PC-3 (cell line): ENCODE measurements around the gene CTNND2. TPM values are rescaled to one million over a fixed set of nuclear protein-coding genes. Genes with fewer than 3 reads are reported as not detected.

Experiments used
- ATAC-seq: fragments of 200-7000 bp; cut with Tn5 transposase; 2 replicates; pipeline ENCODE4 v1.9.1; 2020; ENCODE audit warnings: mild to moderate bottlenecking, moderate library complexity
- BruUV-seq: library from RNA; stranded (reverse); fragments of 400-500 nt; replicated peaks from 2 replicates; lab custom pipeline; 2021; lab: Mats Ljungman, UMichigan
- CTCF ChIA-PET: fragments of 300-600 bp; sonication (Branson Sonifier 250); formaldehyde crosslinking; loops from one replicate; lab custom pipeline; 2022; ENCODE audit warnings: antibody characterized with exemption; lab: Charles Lee
- POLR2A ChIA-PET: fragments of 300-600 bp; sonication (Branson Sonifier 250); formaldehyde crosslinking; loops from one replicate; lab custom pipeline; 2022; ENCODE audit warnings: antibody characterized with exemption; ENCODE audit not compliant: unreplicated experiment; lab: Charles Lee
- DNase-seq: peaks from one replicate; pipeline ENCODE4 v3.0.0-alpha.2; 2015
- H2AFZ ChIP-seq: fragments of 300-600 bp; sonication (generic); 2 replicates; pipeline ENCODE4 v1.6.0; 2016; ENCODE audit warnings: antibody characterized with exemption, low read length
- H3F3A ChIP-seq: fragments of 300-600 bp; sonication (generic); one replicate; pipeline ENCODE4 v1.6.0; 2017; ENCODE audit warnings: antibody characterized with exemption, low read length, control low read depth, mild to moderate bottlenecking; ENCODE audit not compliant: unreplicated experiment
- H3K27ac ChIP-seq: fragments of 300-600 bp; sonication (generic); 2 replicates; pipeline ENCODE4 v1.5.1; 2016; ENCODE audit warnings: mild to moderate bottlenecking, low read length
- H3K27me3 ChIP-seq: fragments of 300-600 bp; sonication (generic); 2 replicates; pipeline ENCODE4 v1.6.1; 2016; ENCODE audit warnings: low read length, mixed read lengths
- H3K36me3 ChIP-seq: fragments of 300-600 bp; sonication (generic); 2 replicates; pipeline ENCODE4 v1.6.1; 2016; ENCODE audit warnings: low read depth, mixed run types, low read length, mixed read lengths
- H3K4me1 ChIP-seq: fragments of 300-600 bp; sonication (generic); 2 replicates; pipeline ENCODE4 v1.5.1; 2016; ENCODE audit warnings: low read length; ENCODE audit not compliant: insufficient read depth
- H3K4me2 ChIP-seq: fragments of 300-600 bp; sonication (generic); 2 replicates; pipeline ENCODE4 v1.6.0; 2016; ENCODE audit warnings: low read length
- H3K4me3 ChIP-seq: fragments of 300-600 bp; sonication (generic); 2 replicates; pipeline ENCODE4 v1.5.1; 2016; ENCODE audit warnings: mild to moderate bottlenecking, low read length, mixed read lengths
- H3K79me2 ChIP-seq: fragments of 300-600 bp; sonication (generic); 2 replicates; pipeline ENCODE4 v1.6.1; 2017; ENCODE audit warnings: low read length, mixed read lengths
- H3K9ac ChIP-seq: fragments of 300-600 bp; sonication (generic); 2 replicates; pipeline ENCODE4 v1.6.0; 2016; ENCODE audit warnings: mild to moderate bottlenecking, low read length
- H3K9me2 ChIP-seq: fragments of 300-600 bp; sonication (generic); replicated peaks from 2 replicates; pipeline ENCODE4 v1.6.1; 2016; ENCODE audit warnings: mixed run types, low read length, mixed read lengths
- H3K9me3 ChIP-seq: fragments of 300-600 bp; sonication (generic); 2 replicates; pipeline ENCODE4 v1.6.1; 2016; ENCODE audit warnings: low read length, mixed read lengths
- H4K20me1 ChIP-seq: fragments of 300-600 bp; sonication (generic); 2 replicates; pipeline ENCODE4 v1.6.1; 2016; ENCODE audit warnings: low read length, mixed read lengths
- EZH2 ChIP-seq: fragments of 300-600 bp; sonication (generic); IDR thresholded peaks from one replicate; pipeline ENCODE4 v1.6.1; 2017; ENCODE audit warnings: antibody characterized with exemption, mild to moderate bottlenecking, low read length; ENCODE audit not compliant: unreplicated experiment
- EZH2phosphoT487 ChIP-seq: fragments of 300-600 bp; sonication (generic); IDR thresholded peaks from 2 replicates; pipeline ENCODE4 v1.6.1; 2018; ENCODE audit warnings: mild to moderate bottlenecking, antibody characterized with exemption, low read length, borderline replicate concordance
- intact Hi-C: fragments of 100-400 bp; cut with micrococcal nuclease; formaldehyde crosslinking; loops from 2 replicates; pipeline ENCODE4 v1.9.0; 2023
- total RNA-seq: library from RNA; depleted of rRNA; stranded (reverse); fragments of >200 nt; gene quantifications from 2 replicates; pipeline ENCODE4 v1.2.3, GENCODE V29; 2014
- TF ChIP-seq, protein P1 (sequence below): fragments of 300-600 bp; sonication (generic); conservative IDR thresholded peaks from 2 replicates; pipeline ENCODE4 v1.5.1; 2017; ENCODE audit warnings: antibody characterized with exemption, low read depth, mild to moderate bottlenecking, low read length

Gene CTNND2
- total RNA-seq, 1 experiment from 2014 or later: 1.8 TPM

- Histone ChIP-seq H3K9ac (no peak overlapping the region), H3K4me1 (no peaks in the 10 kb centered on the region), H3K9me3 (no peaks in the 10 kb centered on the region), H3F3A (no peaks in the 10 kb centered on the region), H3K4me2 (no peak overlapping the region), H3K4me3 (no peak overlapping the region), H2AFZ (no peak overlapping the region), H4K20me1 (no peaks in the 10 kb centered on the region), H3K36me3 (no peaks in the 10 kb centered on the region), H3K27ac (no peak overlapping the region), H3K79me2 (no peaks in the 10 kb centered on the region), H3K9me2 (no peaks in the 10 kb centered on the region), H3K27me3 (peaks cover 29% of the 10 kb centered on the region)
- ChIA-PET CTCF (no interaction called here), POLR2A (no interaction called here)
- BruUV-seq: no TSS peak
- DNase-seq: no peak
- TF ChIP-seq, protein P1, sequence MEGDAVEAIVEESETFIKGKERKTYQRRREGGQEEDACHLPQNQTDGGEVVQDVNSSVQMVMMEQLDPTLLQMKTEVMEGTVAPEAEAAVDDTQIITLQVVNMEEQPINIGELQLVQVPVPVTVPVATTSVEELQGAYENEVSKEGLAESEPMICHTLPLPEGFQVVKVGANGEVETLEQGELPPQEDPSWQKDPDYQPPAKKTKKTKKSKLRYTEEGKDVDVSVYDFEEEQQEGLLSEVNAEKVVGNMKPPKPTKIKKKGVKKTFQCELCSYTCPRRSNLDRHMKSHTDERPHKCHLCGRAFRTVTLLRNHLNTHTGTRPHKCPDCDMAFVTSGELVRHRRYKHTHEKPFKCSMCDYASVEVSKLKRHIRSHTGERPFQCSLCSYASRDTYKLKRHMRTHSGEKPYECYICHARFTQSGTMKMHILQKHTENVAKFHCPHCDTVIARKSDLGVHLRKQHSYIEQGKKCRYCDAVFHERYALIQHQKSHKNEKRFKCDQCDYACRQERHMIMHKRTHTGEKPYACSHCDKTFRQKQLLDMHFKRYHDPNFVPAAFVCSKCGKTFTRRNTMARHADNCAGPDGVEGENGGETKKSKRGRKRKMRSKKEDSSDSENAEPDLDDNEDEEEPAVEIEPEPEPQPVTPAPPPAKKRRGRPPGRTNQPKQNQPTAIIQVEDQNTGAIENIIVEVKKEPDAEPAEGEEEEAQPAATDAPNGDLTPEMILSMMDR: no peak
- TF ChIP-seq EZH2phosphoT487 (no peak), EZH2 (no peak)
- intact Hi-C loops: no loop called here
- no peak for ATAC-seq
These were observed 751.9 kb downstream of the CTNND2 start for GRCh38 chr5:11152368-11152767.

DNA sequence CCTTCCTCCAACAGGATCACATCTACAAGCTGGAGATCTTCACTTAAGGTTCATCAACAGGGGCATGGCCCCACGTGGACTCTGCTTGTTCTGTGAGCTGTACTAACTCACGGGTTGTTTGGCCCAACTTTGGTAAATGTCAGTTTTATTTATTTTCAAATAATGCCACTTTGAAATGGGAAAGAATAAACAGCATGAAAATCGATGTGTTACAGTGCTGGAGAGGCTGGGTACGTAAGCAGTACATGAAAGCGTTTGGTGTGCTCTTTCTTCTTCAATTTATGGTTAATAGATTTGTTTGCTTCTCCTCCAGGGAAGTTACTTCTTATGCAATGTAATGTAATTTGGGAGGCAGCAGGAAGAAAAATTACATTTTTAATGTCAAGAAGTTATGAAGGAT, 753.3 kb downstream of the CTNND2 start:
- Histone ChIP-seq H3K9ac (no peak overlapping the region), H3K36me3 (no peaks in the 10 kb centered on the region), H3K4me3 (no peak overlapping the region), H3K79me2 (no peaks in the 10 kb centered on the region), H2AFZ (no peak overlapping the region), H3K9me3 (no peaks in the 10 kb centered on the region), H3K4me1 (no peaks in the 10 kb centered on the region), H3K9me2 (no peaks in the 10 kb centered on the region), H3K4me2 (no peak overlapping the region), H3K27ac (no peak overlapping the region), H3F3A (no peaks in the 10 kb centered on the region), H3K27me3 (peaks cover 26% of the 10 kb centered on the region), H4K20me1 (no peaks in the 10 kb centered on the region)
- DNase-seq (no peak), ATAC-seq (no peak)
- ChIA-PET CTCF (no interaction called here), POLR2A (no interaction called here)
- intact Hi-C loops: no loop called here
- BruUV-seq: no TSS peak
- TF ChIP-seq, protein P1: no peak
- TF ChIP-seq EZH2phosphoT487: no peak
- TF ChIP-seq EZH2: no peak

DNA sequence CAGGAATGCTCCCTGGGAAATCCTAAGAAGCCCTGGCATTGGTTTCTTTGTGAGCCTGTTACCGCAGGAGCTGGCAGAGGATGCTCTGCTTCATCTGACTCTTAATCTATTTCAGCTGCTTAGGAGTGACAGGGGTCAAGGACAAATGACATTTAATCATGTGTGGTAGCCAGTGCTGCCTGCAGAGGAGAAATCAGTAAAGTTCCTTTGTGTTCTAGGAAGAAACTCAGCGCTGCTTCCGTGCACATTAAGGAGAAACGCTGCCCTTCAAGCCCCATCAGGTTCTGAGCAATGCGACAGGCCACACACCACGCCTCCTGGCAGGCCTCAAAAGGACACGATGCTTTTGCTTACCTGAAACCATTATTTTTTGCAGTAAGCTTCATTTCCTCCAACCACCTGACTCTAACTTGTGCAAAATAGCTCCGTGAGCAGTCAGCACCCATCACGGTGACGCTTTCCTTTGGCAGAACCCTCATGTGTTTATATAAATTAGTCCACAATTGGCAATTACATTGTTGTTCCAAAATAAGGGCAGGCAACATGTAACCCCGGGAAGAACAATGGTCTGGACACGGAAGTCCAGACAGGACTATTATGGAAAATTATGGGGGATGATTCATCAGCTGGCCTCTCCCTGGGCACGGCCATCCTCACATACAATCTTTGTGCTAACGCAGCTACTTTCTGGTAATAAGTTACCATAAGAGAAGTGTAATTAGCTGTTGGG, 755.3 kb downstream of the CTNND2 start:
- no peaks in the 10 kb centered on the region for H3K79me2 ChIP-seq
- POLR2A ChIA-PET: no interaction called here
- DNase-seq (no peak), ATAC-seq (no peak)
- H3K4me2 ChIP-seq: no peak overlapping the region
- no peak overlapping the region for H2AFZ ChIP-seq
- H3K9ac ChIP-seq: no peak overlapping the region
- H3K4me3 ChIP-seq: no peak overlapping the region
- H3K9me3 ChIP-seq: no peaks in the 10 kb centered on the region
- no peak overlapping the region for H3K27ac ChIP-seq
- no peaks in the 10 kb centered on the region for H3K4me1 ChIP-seq
- peaks cover 6% of the 10 kb centered on the region for H3K27me3 ChIP-seq
- no peak for TF ChIP-seq EZH2
- TF ChIP-seq, protein P1: no peak
- no peak for TF ChIP-seq EZH2phosphoT487
- CTCF ChIA-PET: no interaction called here
- H3K36me3 ChIP-seq: no peaks in the 10 kb centered on the region
- H3K9me2 ChIP-seq: no peaks in the 10 kb centered on the region
- H4K20me1 ChIP-seq: no peaks in the 10 kb centered on the region
- no peaks in the 10 kb centered on the region for H3F3A ChIP-seq
- intact Hi-C loops: no loop called here
- BruUV-seq: no TSS peak
